ENCODE measurements around the gene DHRS3. TPM values are rescaled to one million over a fixed set of nuclear protein-coding genes. Genes with fewer than 3 reads are reported as not detected.

The DHRS3 gene
- total RNA-seq, 1 experiment from 2014 or later = 54.5 TPM

GRCh38 chr1:12581179-12581578, 36.8 kb downstream of the DHRS3 start:
- no peaks in the 10 kb centered on the region for H3K27me3 ChIP-seq (ENCODE audit: insufficient read depth, low read length)
- H2BK15ac ChIP-seq (ENCODE audit: low read depth, low read length) = no peak overlapping the region
- no CpG with 5 or more reads among the region's 5 CpGs for WGBS (ENCODE audit: extremely low coverage, insufficient read length, low lambda C conversion rate)
- no peak overlapping the region for H3K9ac ChIP-seq (ENCODE audit: extremely low read depth, insufficient read length, low read length)
- H3K9me3 ChIP-seq (ENCODE audit: control insufficient read depth, low read depth, low read length) = no peaks in the 10 kb centered on the region
- H3K27ac ChIP-seq (ENCODE audit: insufficient read length, low read depth, low read length) = no peak overlapping the region
- no peak overlapping the region for H4K5ac ChIP-seq (ENCODE audit: insufficient read length, low read depth, low read length)
- Mint-ChIP-seq H3K4me3 (no peak overlapping the region), H3K27ac (0 out of 7 replicates have a peak overlapping the region, but pooled peaks of 1 of the 3 experiments have one; percentile 72), H3K9me3 (peaks cover 0 to 3% of the 10 kb centered on the region in 2 experiments; a peak in 1 of 5 replicates), H3K27me3 (ENCODE audit: low read depth) (no peaks in the 10 kb centered on the region), H3K4me1 (peaks cover 0 to 5% of the 10 kb centered on the region in 2 experiments; a peak in 1 of 4 replicates), H3K36me3 (ENCODE audit: insufficient read depth in 1 of 3, low read depth in 3 of 3) (peaks cover 1 to 48% (median 46%) of the 10 kb centered on the region in 3 experiments; a peak in 5 of 7 replicates)
- H3K4me1 ChIP-seq (ENCODE audit: insufficient read depth, low read length) = no peaks in the 10 kb centered on the region
- no peak overlapping the region for H3K18ac ChIP-seq (ENCODE audit: insufficient read length, low read depth, low read length)
- no peaks in the 10 kb centered on the region for H3K79me2 ChIP-seq (ENCODE audit: insufficient read depth, low read length)
- H2AK5ac ChIP-seq (ENCODE audit: insufficient read length, low read length) = no peak overlapping the region
- H2BK20ac ChIP-seq (ENCODE audit: low read depth, low read length, poor library complexity, severe bottlenecking) = no peak overlapping the region
- no peak overlapping the region for H3K4me2 ChIP-seq (ENCODE audit: insufficient read depth, insufficient read length, low read length)
- no peak overlapping the region for H2BK5ac ChIP-seq (ENCODE audit: insufficient read length, low read length)
- H3K14ac ChIP-seq (ENCODE audit: insufficient read depth, low read length) = no peak overlapping the region
- no peak overlapping the region for H2BK12ac ChIP-seq (ENCODE audit: insufficient read length, low read depth, low read length)
- no peak overlapping the region for H3K4ac ChIP-seq (ENCODE audit: low read depth, low read length)
- no peak overlapping the region for H3K56ac ChIP-seq (ENCODE audit: insufficient read length, low read depth, low read length)
- H3K23ac ChIP-seq (ENCODE audit: insufficient read length, low read depth, low read length) = no peak overlapping the region
- H2AFZ ChIP-seq (ENCODE audit: low read length) = no peak overlapping the region
- no peak for TF ChIP-seq CTCF (conservative IDR thresholded peaks at IDR 0.05)
- H2BK120ac ChIP-seq (ENCODE audit: low read depth, low read length, poor library complexity, severe bottlenecking) = no peak overlapping the region
- H3T11ph ChIP-seq (ENCODE audit: low read length) = no peak overlapping the region
- peaks cover 3% of the 10 kb centered on the region for H3K23me2 ChIP-seq (ENCODE audit: insufficient read length, low read depth, low read length, poor library complexity, severe bottlenecking)
- H4K20me1 ChIP-seq (ENCODE audit: control insufficient read depth, insufficient read depth, insufficient read length) = no peaks in the 10 kb centered on the region
- H4K91ac ChIP-seq (ENCODE audit: insufficient read length, low read depth, low read length) = no peak overlapping the region
- no peak for DNase-seq
- H4K8ac ChIP-seq (replicated peaks; ENCODE audit: insufficient read length, low read depth, low read length) = no peak overlapping the region
- H3K79me1 ChIP-seq (ENCODE audit: insufficient read depth, low read depth, low read length, poor library complexity, severe bottlenecking) = no peaks in the 10 kb centered on the region

All from H9 (cell line).